ENCODE measurements around the gene ABR.

The ABR gene

DNA sequence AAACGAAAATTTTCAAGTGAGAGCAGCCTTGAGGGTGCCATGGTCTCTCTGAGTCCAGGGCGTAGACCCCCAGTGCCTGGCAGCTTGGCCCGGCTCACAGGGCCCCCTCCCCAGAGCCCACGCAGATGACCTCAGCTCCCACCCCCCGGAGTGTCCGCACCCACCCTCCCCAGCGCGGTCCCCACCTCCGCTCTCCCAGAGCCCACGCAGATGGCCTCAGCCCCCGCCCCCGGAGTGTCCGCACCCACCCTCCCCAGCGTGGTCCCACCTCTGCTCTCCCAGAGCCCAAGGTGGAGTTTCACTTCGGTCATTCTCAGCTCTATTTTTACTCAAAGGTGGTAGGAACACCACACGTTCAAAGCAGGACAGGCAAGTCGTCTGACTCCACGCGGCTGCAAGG lies 13.9 kb downstream of the ABR start:
- ATAC-seq (ENCODE audit: low read depth) (no peak), DNase-seq (ENCODE audit: low spot score) (no peak)
- TF ChIP-seq, protein P1, sequence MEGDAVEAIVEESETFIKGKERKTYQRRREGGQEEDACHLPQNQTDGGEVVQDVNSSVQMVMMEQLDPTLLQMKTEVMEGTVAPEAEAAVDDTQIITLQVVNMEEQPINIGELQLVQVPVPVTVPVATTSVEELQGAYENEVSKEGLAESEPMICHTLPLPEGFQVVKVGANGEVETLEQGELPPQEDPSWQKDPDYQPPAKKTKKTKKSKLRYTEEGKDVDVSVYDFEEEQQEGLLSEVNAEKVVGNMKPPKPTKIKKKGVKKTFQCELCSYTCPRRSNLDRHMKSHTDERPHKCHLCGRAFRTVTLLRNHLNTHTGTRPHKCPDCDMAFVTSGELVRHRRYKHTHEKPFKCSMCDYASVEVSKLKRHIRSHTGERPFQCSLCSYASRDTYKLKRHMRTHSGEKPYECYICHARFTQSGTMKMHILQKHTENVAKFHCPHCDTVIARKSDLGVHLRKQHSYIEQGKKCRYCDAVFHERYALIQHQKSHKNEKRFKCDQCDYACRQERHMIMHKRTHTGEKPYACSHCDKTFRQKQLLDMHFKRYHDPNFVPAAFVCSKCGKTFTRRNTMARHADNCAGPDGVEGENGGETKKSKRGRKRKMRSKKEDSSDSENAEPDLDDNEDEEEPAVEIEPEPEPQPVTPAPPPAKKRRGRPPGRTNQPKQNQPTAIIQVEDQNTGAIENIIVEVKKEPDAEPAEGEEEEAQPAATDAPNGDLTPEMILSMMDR (IDR thresholded peaks at IDR 0.05; ENCODE audit: poor library complexity, severe bottlenecking), result no peak
- H3K36me3 ChIP-seq (ENCODE audit: low read depth), result no peaks in the 10 kb centered on the region
- H3K27ac ChIP-seq (ENCODE audit: poor library complexity, severe bottlenecking), result no peak overlapping the region
- no peaks in the 10 kb centered on the region for H3K9me3 ChIP-seq (ENCODE audit: severe bottlenecking)
- no peak overlapping the region for H3K4me3 ChIP-seq (ENCODE audit: severe bottlenecking)
- no peaks in the 10 kb centered on the region for H3K4me1 ChIP-seq (ENCODE audit: insufficient read depth, poor library complexity, severe bottlenecking)
- no peaks in the 10 kb centered on the region for H3K27me3 ChIP-seq (ENCODE audit: insufficient read depth, poor library complexity, severe bottlenecking)

DNA sequence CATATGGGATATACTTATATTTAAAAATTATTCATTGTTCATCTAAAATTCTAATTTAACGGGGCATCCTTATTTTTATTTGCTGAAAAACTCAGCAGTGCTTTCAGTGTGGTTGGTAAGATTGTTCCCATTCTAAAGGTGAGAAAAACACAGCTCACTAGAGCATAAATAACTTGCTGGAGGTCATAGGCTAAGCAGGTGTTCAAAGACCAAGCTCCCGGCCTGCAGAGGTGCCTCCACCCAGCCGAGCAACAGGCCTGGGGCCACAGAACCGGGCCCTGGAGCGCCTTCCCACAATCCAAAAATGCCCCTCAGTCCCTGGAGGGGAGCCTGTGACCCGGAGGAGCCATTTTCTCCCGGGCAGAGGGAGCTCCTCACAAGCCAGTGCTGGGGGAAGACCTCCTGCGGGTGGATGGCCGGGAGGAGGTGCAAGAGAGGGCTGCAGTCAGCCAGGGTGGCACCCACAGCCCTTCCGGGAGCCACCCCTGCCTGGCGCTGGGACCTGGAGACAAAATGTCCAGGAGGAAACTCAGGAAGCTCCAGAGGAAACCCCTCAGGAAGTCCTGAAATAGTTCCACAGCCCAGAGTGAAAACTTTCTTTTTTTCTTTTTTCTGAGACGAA lies 14.7 kb downstream of the ABR start:
- Histone ChIP-seq H3K36me3 (ENCODE audit: low read depth) (no peaks in the 10 kb centered on the region), H3K4me1 (ENCODE audit: insufficient read depth, poor library complexity, severe bottlenecking) (no peaks in the 10 kb centered on the region), H3K9me3 (ENCODE audit: severe bottlenecking) (no peaks in the 10 kb centered on the region), H3K27me3 (ENCODE audit: insufficient read depth, poor library complexity, severe bottlenecking) (no peaks in the 10 kb centered on the region), H3K27ac (ENCODE audit: poor library complexity, severe bottlenecking) (no peak overlapping the region), H3K4me3 (ENCODE audit: severe bottlenecking) (no peak overlapping the region)
- DNase-seq (ENCODE audit: low spot score), result no peak
- TF ChIP-seq, protein P1 (IDR thresholded peaks at IDR 0.05; ENCODE audit: poor library complexity, severe bottlenecking), result no peak
- ATAC-seq (ENCODE audit: low read depth), result no peak

DNA sequence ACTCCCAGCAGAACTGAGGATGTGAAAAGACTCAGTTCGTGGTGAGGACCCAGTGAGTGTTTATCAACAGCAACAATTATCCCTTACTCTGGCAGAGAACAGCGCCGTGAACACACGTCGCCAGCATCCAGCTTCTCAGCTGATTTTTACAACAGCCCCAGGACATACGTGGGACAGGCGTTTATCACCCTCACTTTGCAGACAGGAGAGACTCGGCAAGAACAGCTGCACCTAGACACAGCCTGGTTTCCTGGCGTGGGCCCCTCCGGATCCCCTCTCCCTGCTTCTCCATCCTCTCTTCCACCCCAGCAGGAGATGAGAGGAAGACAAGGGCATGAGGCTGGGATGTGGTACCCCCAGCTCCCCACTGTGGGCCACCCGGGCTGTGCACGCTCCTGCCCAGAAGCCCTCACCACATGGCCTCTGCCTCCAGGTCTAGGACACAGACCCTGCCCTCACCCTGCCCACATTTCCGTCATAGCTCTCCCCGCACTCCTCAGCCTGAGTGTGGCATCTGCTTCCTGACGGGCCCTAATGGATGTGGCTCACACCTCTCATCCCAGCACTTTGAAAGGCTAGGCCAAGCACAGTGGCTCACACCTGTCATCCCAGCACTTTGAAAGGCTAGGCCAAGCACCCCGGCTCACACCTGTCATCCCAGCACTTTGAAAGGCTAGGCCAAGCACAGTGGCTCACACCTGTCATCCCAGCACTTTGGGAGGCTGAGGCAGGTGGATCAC lies 17.5 kb downstream of the ABR start:
- ATAC-seq (ENCODE audit: low read depth), result no peak
- H3K36me3 ChIP-seq (ENCODE audit: low read depth), result no peaks in the 10 kb centered on the region

DNA sequence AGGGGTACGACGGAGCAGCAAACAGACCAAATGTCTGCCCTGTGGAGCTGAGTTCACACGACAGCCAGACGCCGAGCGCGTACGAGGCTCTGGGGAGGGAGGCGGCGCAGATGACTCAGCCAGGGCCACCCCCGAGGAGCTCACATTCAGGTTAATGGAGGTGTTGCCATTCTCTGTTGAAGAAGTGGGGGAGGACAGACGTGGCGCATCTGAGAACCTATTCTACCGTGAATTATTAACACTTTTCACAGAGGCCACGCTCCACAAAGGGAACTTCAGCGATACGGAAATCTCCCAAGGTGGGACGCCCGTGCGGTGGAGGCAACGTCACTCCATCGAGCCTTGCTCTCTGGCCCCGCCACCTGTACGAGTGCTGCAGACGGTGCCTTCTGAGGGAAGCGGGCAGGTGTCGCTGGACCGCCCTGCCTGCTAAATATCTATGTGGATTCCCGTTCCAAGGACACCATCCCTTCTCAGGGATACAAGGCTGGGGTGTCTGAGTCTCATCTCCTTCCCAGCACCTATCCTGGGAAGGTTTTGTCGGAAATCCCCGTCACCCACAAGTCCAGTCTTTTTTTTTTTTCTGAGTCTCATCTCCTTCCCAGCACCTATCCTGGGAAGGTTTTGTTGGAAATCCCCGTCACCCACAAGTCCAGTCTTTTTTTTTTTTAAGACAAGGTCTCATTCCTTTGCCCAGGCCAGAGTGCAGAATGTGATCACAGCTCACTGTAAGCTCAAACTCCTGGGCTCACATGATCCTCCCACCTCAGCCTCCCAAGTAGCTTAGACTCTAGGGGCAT lies 19.0 kb downstream of the ABR start:
- ATAC-seq (ENCODE audit: low read depth), result no peak
- Histone ChIP-seq H3K9me3 (ENCODE audit: severe bottlenecking) (no peaks in the 10 kb centered on the region), H3K4me3 (ENCODE audit: severe bottlenecking) (no peak overlapping the region), H3K4me1 (ENCODE audit: insufficient read depth, poor library complexity, severe bottlenecking) (no peaks in the 10 kb centered on the region), H3K27ac (ENCODE audit: poor library complexity, severe bottlenecking) (no peak overlapping the region), H3K27me3 (ENCODE audit: insufficient read depth, poor library complexity, severe bottlenecking) (no peaks in the 10 kb centered on the region), H3K36me3 (ENCODE audit: low read depth) (no peaks in the 10 kb centered on the region)
- TF ChIP-seq, protein P1 (IDR thresholded peaks at IDR 0.05; ENCODE audit: poor library complexity, severe bottlenecking), result no peak
- no peak for DNase-seq (ENCODE audit: low spot score)

More for the DNA sequence above, 17.5 kb downstream of the ABR start:
- H3K9me3 ChIP-seq (ENCODE audit: severe bottlenecking), result no peaks in the 10 kb centered on the region
- no peak overlapping the region for H3K4me3 ChIP-seq (ENCODE audit: severe bottlenecking)
- H3K4me1 ChIP-seq (ENCODE audit: insufficient read depth, poor library complexity, severe bottlenecking), result no peaks in the 10 kb centered on the region
- no peak for DNase-seq (ENCODE audit: low spot score)
- no peaks in the 10 kb centered on the region for H3K27me3 ChIP-seq (ENCODE audit: insufficient read depth, poor library complexity, severe bottlenecking)
- H3K27ac ChIP-seq (ENCODE audit: poor library complexity, severe bottlenecking), result no peak overlapping the region
- TF ChIP-seq, protein P1 (IDR thresholded peaks at IDR 0.05; ENCODE audit: poor library complexity, severe bottlenecking), result no peak
